Hindlimb muscle (tissue), 1 donor: ENCODE data around the gene P4HA3. TPM values are rescaled to one million over a fixed set of nuclear protein-coding genes. Genes with fewer than 3 reads are reported as not detected.
"Not testable (repeated sequence)": the region's sequence is repeated elsewhere in the genome, so short reads cannot be mapped to it uniquely, and the experiment has no call there.

Source experiments
- DNase-seq: peaks from one replicate; pipeline ENCODE4 v3.0.0-alpha.2; 2013
- polyA plus RNA-seq: library from polyadenylated mRNA; unstranded; fragments of 120-200 nt; gene quantifications from one replicate; pipeline ENCODE4 v1.2.1, GENCODE V29; 2013; ENCODE audit not compliant: insufficient read length

The P4HA3 gene
- polyA plus RNA-seq: 2.2 TPM

- DNase-seq: peak; percentile 37
These were observed at the start of gene P4HA3 for GRCh38 chr11:74311352-74311926. Gene P4HA3 (minus strand): TSS chr11:74311640. CDS start chr11:74311611, 29 bp downstream.

DNA sequence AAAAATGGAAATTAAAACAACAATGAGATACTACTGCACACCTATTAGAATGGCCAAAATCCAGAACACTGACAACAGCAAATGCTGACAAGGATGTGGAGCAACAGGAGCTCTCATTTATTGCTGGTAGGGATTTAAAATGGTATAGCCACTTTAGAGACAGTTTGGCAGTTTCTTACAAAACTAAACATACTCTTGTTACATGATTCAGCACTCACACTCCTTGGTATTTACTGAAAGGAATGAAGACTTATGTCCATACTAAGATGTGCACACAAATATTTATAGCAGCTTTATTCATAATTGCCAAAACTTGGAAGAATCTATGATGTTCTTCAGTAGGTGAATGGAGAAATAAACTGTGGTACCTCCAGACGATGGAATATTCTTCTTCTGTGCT, 46.0 kb upstream of the P4HA3 start:
- DNase-seq: no peak

- DNase-seq: no peak
These were observed 44.2 kb upstream of the P4HA3 start for GRCh38 chr11:74355626-74356025.

DNA sequence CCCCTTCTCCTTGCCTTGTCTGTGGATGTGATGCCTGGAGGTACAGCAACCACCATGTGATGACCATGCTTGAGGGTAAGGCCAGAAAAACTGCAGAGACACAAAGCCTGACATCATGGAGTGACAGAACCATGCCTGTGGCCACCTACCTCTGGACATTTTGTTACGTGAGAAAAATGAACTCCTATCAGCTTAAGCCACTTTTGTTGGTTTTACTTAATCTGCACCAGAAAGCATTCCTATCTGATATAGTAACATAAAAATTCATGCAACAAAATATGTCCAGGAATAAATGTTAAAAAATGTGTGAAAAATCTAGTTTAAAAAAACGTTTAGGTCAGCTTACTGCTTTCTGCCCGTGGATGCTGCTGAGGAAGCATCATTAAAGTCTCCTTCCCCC, 42.6 kb upstream of the P4HA3 start:
- DNase-seq: no peak

DNA sequence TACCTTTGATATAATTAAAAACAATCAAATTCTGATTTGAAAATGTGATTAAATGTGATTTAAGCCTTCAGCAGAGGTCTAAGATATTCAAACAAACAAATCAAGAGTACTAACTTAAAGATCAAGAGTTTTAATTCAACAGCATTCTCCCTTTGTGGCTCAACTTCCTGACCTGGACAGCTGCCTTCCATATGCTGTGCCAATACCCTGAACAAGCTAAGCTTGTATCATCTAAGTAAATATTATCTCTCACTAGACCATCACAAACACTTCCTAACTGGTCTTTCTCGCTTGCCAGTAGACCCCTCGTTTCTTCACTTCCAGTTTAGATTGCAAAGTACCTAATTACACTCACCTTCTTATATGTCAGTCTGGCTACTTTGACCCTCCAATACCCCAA, 35.9 kb upstream of the P4HA3 start:
- no peak for DNase-seq

GRCh38 chr11:74345420-74345819, 34.0 kb upstream of the P4HA3 start:
- DNase-seq: no peak

GRCh38 chr11:74341921-74342320, 30.5 kb upstream of the P4HA3 start:
- DNase-seq: no peak

DNA sequence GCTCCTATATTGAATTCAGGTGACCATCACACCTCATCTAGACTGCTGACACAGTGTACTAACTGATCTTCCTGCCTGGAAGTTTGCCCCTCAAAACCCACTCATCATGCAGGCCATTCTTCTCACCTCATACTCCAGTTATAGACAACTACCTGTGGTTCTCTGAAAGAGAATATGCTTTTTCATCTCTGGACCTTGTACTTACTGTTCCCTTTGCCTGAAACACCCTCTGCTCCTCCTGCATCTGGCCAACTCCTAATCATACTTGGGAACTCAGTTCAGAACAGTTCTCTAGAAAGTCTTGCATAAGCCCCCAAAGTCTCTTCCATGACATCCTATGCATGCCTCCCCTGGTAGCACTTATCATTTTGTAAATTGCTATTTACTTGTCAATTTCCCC, 28.2 kb upstream of the P4HA3 start:
- DNase-seq: no peak

DNA sequence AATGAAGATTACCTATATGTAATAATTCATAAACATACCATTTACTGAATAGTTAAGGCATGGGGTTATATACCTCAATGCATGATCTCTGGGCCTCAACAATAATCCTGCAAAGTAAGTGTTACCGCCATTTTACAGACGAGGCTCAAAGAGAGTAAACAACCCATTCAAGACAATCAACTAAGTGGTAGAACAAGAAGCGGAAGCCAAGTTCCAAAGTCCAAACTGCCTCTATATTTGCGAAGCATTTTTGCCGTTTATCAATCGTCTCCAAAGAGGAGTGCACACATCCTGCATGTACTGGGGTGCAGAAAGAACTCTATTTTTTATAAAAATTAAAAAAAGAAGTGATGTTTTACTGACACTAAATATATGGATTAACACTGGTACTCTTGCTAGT, 27.5 kb upstream of the P4HA3 start:
- DNase-seq: no peak

GRCh38 chr11:74333193-74333592, 21.8 kb upstream of the P4HA3 start:
- DNase-seq: no peak

GRCh38 chr11:74332291-74332690, 20.9 kb upstream of the P4HA3 start:
- DNase-seq: no peak

DNA sequence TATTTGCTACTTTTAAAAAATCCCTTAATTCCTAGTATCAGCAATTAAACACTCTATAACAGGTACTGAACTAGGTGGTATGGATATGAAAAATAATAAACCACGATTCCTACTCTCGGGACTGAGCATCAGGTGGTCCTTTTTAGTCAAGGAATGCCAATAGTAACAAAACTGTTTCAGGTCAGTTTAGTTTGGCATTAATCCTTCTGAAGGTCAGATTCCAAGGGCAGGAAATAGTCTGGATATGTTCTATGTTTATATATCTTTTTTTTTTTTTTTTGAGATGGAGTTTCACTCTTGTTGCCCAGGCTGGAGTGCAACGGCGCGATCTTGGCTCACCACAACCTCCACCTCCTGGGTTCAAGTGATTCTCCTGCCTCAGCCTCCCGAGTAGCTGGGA, 19.6 kb upstream of the P4HA3 start:
- not testable (repeated sequence) for DNase-seq

DNA sequence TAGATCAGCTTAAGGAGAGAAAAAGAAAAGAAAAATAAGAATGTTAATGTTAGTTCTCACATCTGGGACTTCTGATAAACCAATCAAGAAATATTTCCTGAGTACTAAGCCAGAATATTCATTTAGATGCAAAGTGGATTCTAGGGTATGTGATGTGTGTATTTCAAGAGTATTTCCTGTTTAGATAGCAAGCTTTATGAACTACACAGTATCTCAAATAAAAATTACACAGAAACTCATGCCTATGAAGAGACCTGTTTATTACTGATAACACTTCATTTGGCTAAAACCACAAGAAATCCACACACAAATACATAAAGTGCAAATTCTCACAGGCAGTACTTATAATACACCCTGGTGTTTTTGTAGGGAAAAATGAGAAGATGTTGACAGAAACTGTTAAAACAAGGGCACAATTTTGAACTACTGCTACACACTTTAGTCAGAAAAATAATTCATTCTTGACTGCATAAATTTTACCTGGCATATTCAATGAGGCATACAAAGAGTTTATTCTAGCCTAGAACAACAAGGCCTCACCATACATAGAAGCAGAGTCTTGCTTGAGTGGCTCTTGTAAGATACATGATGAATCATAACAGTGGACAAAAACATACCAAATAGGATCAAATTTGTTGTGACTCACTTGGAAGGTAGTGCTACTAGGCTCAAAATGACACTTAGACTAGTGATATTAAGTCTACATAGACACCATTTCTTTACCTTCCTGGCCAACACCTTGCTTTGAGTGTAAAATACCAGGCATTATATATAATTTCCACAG, 18.8 kb upstream of the P4HA3 start:
- DNase-seq: no peak

- no peak for DNase-seq
These were observed 15.6 kb upstream of the P4HA3 start for GRCh38 chr11:74327076-74327475.

- no peak for DNase-seq
These were observed 15.2 kb upstream of the P4HA3 start for GRCh38 chr11:74326665-74327064.

DNA sequence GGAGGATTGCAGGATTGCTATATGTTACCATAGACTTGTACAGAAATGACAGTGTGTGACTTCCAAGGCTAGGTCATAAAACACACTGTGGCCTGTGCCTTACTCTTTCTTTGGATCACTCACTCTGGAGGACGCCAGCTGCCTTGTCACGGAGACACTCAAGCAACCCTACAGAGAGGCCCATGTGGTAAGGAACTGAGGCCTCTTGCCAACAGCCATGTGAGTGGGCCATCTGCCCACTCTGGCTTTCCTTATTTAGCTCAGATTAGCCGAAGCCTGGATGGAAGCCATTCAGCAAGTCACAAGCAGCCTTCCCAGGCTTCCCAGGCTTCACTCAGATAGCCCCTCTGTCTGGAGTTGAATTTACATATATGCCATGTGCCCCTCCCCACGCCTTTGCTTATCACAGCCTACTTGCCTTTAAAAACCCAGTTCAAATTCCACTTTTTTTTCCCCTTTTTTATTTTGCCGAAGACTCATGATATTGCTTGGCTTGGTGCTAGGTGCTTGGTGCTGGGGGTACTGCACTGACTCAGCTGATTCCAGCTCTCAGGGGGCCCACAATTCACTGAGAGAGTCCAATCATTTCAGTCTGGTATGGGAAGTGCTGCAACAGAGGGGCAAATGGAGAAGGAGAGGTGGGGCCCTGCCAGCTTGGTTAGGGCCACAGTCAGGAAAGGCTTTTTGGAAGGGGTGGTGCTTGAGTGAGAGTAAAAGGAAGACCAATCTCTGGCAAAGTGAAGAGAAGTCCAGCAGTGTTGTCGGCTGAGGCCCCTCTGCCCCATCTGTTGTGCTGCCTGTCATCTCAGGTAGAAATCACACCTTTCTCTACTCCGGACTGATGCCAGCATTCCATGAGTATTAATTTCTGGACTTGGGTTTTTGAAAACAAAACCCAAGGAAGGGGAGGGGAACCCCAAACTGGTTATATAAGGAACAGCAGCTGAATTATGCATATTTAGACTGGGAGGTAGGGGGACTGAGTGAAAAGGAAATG, 14.5 kb upstream of the P4HA3 start:
- peak; percentile 78 for DNase-seq

GRCh38 chr11:74322667-74323066, 11.2 kb upstream of the P4HA3 start:
- DNase-seq: no peak

GRCh38 chr11:74321487-74322188, 10.2 kb upstream of the P4HA3 start:
- DNase-seq: peak; percentile 37

DNA sequence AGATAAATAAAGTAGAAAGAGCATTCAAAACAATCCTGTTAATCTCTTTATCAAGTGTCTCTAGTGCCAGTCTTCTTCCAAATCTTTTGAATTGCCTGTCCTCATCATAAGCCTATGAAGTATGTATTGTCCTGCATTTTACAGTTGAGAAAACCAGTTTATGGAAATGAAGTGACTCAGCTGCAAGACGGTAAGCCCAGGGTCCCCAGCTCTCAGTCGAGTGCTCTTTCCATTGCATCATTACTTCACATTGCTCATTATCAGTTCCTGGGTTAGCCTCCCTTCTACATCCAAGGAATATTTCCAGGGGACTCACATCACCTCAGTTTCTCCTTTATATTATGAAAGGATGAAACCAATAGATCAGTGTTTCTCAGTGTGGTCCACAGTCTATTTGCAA, 9.1 kb upstream of the P4HA3 start:
- no peak for DNase-seq

DNA sequence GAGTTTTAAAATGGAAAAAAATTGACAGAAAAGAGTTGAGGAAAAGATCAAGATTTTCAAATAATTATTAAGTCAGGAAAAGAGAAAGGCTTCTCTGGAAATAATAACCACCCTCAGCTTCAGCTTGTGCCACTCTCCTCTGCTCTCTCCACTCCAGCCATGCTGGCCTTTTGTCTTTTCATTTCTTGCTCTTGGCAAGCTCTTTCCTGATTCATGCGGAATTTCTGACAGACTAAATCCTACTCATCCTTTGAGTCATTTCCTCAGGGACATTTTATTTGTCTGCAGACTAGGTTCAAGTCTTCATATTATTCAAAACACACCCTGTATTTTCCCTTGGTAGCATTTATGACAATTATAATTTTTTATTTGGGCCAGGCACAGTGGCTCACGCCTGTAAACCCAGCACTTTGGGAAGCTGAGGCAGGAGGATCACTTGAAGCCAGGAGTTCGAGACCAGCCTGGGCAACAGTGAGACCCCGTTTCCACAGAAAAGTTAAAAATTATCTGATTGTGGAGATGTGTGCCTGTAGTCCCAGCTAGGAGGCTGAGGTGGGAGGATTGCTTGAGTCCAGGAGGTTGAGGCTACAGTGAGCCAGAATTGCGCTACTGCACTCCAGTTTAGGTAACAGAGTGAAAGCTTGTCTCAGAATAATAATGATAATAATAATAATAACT, 7.8 kb upstream of the P4HA3 start:
- peak; percentile 46 for DNase-seq

- DNase-seq: no peak
These were observed 6.9 kb upstream of the P4HA3 start for GRCh38 chr11:74318241-74318932.
